IMR-90 (cell line): ENCODE results near the gene MICAL2. TPM values are rescaled to one million over a fixed set of nuclear protein-coding genes. Genes with fewer than 3 reads are reported as not detected.
A peak's percentile ranks its signal among the peaks of the same experiment; 100 is the strongest.

Experiments
- ATAC-seq: fragments of 200-7000 bp; cut with Tn5 transposase; 2 replicates; pipeline ENCODE4 v1.9.1; 2020; ENCODE audit warnings: low read depth, mild to moderate bottlenecking, moderate library complexity
- BruUV-seq: library from RNA; stranded (reverse); fragments of 400-500 nt; replicated peaks from 2 replicates; lab custom pipeline; 2021; lab: Mats Ljungman, UMichigan
- CTCF ChIA-PET: fragments of 300-600 bp; formaldehyde crosslinking; extraction: SDS; loops from one replicate; lab custom pipeline; 2021; ENCODE audit warnings: antibody characterized with exemption; lab: Yijun Ruan, JAX
- POLR2A ChIA-PET: fragments of 300-600 bp; sonication (Branson Sonifier 250); formaldehyde crosslinking; loops from one replicate; lab custom pipeline; 2022; ENCODE audit warnings: antibody characterized with exemption; ENCODE audit not compliant: unreplicated experiment; lab: Charles Lee
- DNase-seq: peaks from one replicate; pipeline ENCODE4 v3.0.0; 2013
- H2AFZ ChIP-seq: replicated peaks from 2 replicates; pipeline ENCODE3; 2013; ENCODE audit warnings: low read length, mild to moderate bottlenecking; ENCODE audit not compliant: poor library complexity
- H2AK5ac ChIP-seq: 2 replicates; pipeline ENCODE4 v1.6.1; 2013; ENCODE audit warnings: low read depth, low read length, inconsistent platforms
- H2AK9ac ChIP-seq: replicated peaks from 2 replicates; pipeline ENCODE3; 2013; ENCODE audit warnings: mild to moderate bottlenecking, low read depth, low read length, moderate library complexity; ENCODE audit not compliant: poor library complexity
- H2BK120ac ChIP-seq: 2 replicates; pipeline ENCODE4 v1.6.1; 2013; ENCODE audit warnings: low read depth, low read length, inconsistent platforms
- H2BK15ac ChIP-seq: 3 replicates; pipeline ENCODE4 v1.6.1; 2013; ENCODE audit warnings: low read depth, low read length, inconsistent platforms
- H2BK20ac ChIP-seq: 2 replicates; pipeline ENCODE4 v1.6.1; 2013; ENCODE audit warnings: low read depth, mild to moderate bottlenecking, inconsistent platforms, low read length, moderate library complexity
- H2BK5ac ChIP-seq: 2 replicates; pipeline ENCODE4 v1.6.1; 2013; ENCODE audit warnings: mild to moderate bottlenecking, low read depth, low read length, inconsistent platforms; ENCODE audit not compliant: poor library complexity, severe bottlenecking
- H3K14ac ChIP-seq: replicated peaks from 2 replicates; pipeline ENCODE4 v1.6.1; 2013; ENCODE audit warnings: low read depth, low read length, inconsistent platforms
- H3K18ac ChIP-seq: 2 replicates; pipeline ENCODE4 v1.6.1; 2013; ENCODE audit warnings: low read depth, low read length, control low read depth
- H3K23ac ChIP-seq: 2 replicates; pipeline ENCODE4 v1.6.1; 2013; ENCODE audit warnings: low read depth, low read length, inconsistent platforms
- H3K27ac ChIP-seq: 2 replicates; pipeline ENCODE4 v1.5.1; 2013; ENCODE audit warnings: mild to moderate bottlenecking, control low read depth, low read length; ENCODE audit not compliant: insufficient read depth
- H3K27me3 ChIP-seq: 2 replicates; pipeline ENCODE4 v1.6.1; 2013; ENCODE audit warnings: low read length; ENCODE audit not compliant: control insufficient read depth, insufficient read depth
- H3K36me3 ChIP-seq: 2 replicates; pipeline ENCODE4 v1.6.1; 2013; ENCODE audit warnings: low read length, mixed read lengths; ENCODE audit not compliant: control insufficient read depth, insufficient read depth
- H3K4ac ChIP-seq: 2 replicates; pipeline ENCODE4 v1.6.1; 2013; ENCODE audit warnings: low read depth, low read length, inconsistent platforms
- H3K4me1 ChIP-seq: 2 replicates; pipeline ENCODE4 v1.6.1; 2013; ENCODE audit warnings: low read length, mixed read lengths; ENCODE audit not compliant: control insufficient read depth, insufficient read depth
- H3K4me2 ChIP-seq: 2 replicates; pipeline ENCODE4 v1.6.1; 2013; ENCODE audit warnings: low read depth, mild to moderate bottlenecking, control low read depth, low read length, moderate library complexity
- H3K4me3 ChIP-seq: 2 replicates; pipeline ENCODE4 v1.5.1; 2013; ENCODE audit warnings: low read depth, mild to moderate bottlenecking, control low read depth, low read length, moderate library complexity; ENCODE audit not compliant: insufficient read depth
- H3K56ac ChIP-seq: 2 replicates; pipeline ENCODE4 v1.6.1; 2013; ENCODE audit warnings: low read length, inconsistent platforms; ENCODE audit not compliant: insufficient read depth; ENCODE audit errors: extremely low read depth
- H3K79me1 ChIP-seq, 2 experiments: 2 replicates each; pipeline ENCODE4 v1.6.1; 2013; ENCODE audit warnings: low read length in 2 of 2, inconsistent platforms in 1 of 2, low read depth in 1 of 2
- H3K9ac ChIP-seq: 2 replicates; pipeline ENCODE4 v1.6.1; 2013; ENCODE audit warnings: low read depth, low read length, control low read depth
- H3K9me1 ChIP-seq: 2 replicates; pipeline ENCODE4 v1.6.1; 2013; ENCODE audit warnings: low read length, inconsistent platforms; ENCODE audit not compliant: insufficient read depth
- H3K9me3 ChIP-seq: 2 replicates; pipeline ENCODE4 v1.6.1; 2013; ENCODE audit warnings: low read length; ENCODE audit not compliant: control insufficient read depth, insufficient read depth
- H4K20me1 ChIP-seq: 2 replicates; pipeline ENCODE4 v1.6.1; 2013; ENCODE audit warnings: low read length, inconsistent platforms; ENCODE audit not compliant: insufficient read depth
- H4K5ac ChIP-seq: 2 replicates; pipeline ENCODE4 v1.6.1; 2013; ENCODE audit warnings: mild to moderate bottlenecking, low read depth, low read length, control low read depth
- H4K8ac ChIP-seq, 2 experiments: 2 replicates each; pipeline ENCODE4 v1.6.1; 2013; ENCODE audit warnings: low read depth in 2 of 2, low read length in 2 of 2, control low read depth in 1 of 2, inconsistent platforms in 1 of 2
- H4K91ac ChIP-seq: 2 replicates; pipeline ENCODE4 v1.6.1; 2013; ENCODE audit warnings: low read depth, low read length, inconsistent platforms; ENCODE audit not compliant: insufficient read depth
- FOS ChIP-seq: fragments of 150-350 bp; IDR thresholded peaks from 2 replicates; pipeline ENCODE4 v1.6.1; 2016; ENCODE audit warnings: low read depth, low read length
- MAFK ChIP-seq: IDR thresholded peaks from 2 replicates; pipeline ENCODE4 v1.6.1; 2012; ENCODE audit warnings: low read depth, low read length, improper control_type of control experiment
- NFE2L2 ChIP-seq: fragments of 150-350 bp; IDR thresholded peaks from 2 replicates; pipeline ENCODE4 v1.6.1; 2016; ENCODE audit warnings: low read depth, mild to moderate bottlenecking, low read length
- RAD21 ChIP-seq: IDR thresholded peaks from 2 replicates; pipeline ENCODE4 v1.6.1; 2012; ENCODE audit warnings: low read length, improper control_type of control experiment
- RFX5 ChIP-seq: IDR thresholded peaks from 2 replicates; pipeline ENCODE4 v1.8.0; 2012; ENCODE audit warnings: low read depth, mild to moderate bottlenecking, low read length, moderate library complexity
- whole genome bisulfite sequencing, 2 experiments: methylation state at CpG; one replicate each; pipeline versions ENCODE4 v1.1.5 to v1.1.7; 2013; ENCODE audit warnings: missing lambda C conversion rate in 2 of 2; ENCODE audit not compliant: insufficient read length in 1 of 2; ENCODE audit errors: extremely low coverage in 2 of 2; 5-methylcytosine and 5-hydroxymethylcytosine counted together
- dilution Hi-C: fragments of 300-500 bp; cut with HindIII; formaldehyde crosslinking; loops from one replicate; pipeline ENCODE4 v1.14.3; 2018; ENCODE audit warnings: low sequenced_read_pairs; ENCODE audit not compliant: unreplicated experiment
- in situ Hi-C: fragments of 300-500 bp; cut with MboI; formaldehyde crosslinking; loops from 3 replicates; pipeline ENCODE4 v1.14.3; 2019; ENCODE audit warnings: low sequenced_read_pairs, inconsistent platforms, mixed read lengths
- intact Hi-C: fragments of 100-400 bp; cut with micrococcal nuclease; formaldehyde crosslinking; loops from 2 replicates; pipeline ENCODE4 v1.10.0; 2022
- polyA plus RNA-seq, 3 experiments: library from polyadenylated mRNA; depleted of rRNA; stranded (reverse); fragments of >200 nt; gene quantifications; 2 replicates each; pipeline ENCODE4 v1.2.3, GENCODE V29; 2012; ENCODE audit warnings: low replicate concordance in 1 of 3
- total RNA-seq: library from RNA; depleted of rRNA; stranded (reverse); fragments of >200 nt; gene quantifications from 2 replicates; pipeline ENCODE4 v1.2.3, GENCODE V29; 2012

MICAL2 gene
- total and polyA plus RNA-seq, 2 of the 4 experiments (the other 2 are of a cell fraction) = 170 to 336 TPM

DNA sequence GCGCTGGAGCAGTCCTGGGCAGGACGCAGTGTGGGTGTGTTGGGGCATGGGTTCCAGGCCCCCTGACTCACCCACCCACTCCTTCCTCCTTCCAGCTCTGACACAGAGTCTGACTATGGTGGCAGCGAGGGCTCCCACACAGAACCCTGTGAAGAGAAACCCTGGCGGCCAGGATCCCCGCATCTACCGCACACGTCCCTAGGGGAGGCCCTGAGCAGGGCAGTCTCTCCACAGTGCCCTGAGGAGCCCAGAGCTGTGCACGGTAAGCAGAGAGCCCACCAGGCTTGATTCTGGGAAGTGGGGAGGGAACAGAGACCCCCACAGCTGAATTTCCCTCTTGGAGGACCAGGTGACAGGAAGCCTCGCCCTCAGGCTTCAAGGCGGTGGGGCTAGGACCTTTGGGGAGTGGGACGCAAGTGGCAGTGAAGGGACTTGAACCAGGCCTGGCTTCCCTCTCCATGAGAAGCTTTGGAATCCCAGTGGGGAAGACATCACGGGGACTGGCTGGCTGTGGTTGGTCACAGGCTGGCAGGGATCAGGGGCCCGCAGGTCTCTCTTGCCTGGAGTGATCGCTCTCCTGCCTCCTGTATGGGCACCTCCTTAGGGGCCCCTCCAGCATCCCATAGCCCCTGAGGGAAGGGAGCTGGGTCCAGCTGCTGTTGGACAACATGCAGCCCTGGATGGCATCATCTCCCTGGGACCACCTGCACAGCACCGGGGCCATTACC, 170.6 kb downstream of the MICAL2 start:
- no peak for TF ChIP-seq MAFK
- TF ChIP-seq RAD21 = no peak
- peak; percentile 71 for TF ChIP-seq FOS
- no peak for TF ChIP-seq NFE2L2
- no peak for TF ChIP-seq RFX5
- H3K27ac ChIP-seq = peak overlapping the region; percentile 9; the same call in 1 of the 2 replicates
- H3K27me3 ChIP-seq = no peaks in the 10 kb centered on the region
- peak overlapping the region; percentile 81 for H4K91ac ChIP-seq
- dilution Hi-C loops = no loop called here
- H4K8ac ChIP-seq = peak overlapping the region in 1 of 2 experiments; percentile 84; a peak in 2 of 4 replicates
- H2AFZ ChIP-seq = peak overlapping the region; percentile 33
- 80% methylated on average over 2 of the region's 15 CpGs; no CpG with 5 or more reads in 1 of the 2 experiments for WGBS, 2 experiments
- no peak overlapping the region for H3K4me3 ChIP-seq
- H3K18ac ChIP-seq = no peak overlapping the region
- H3K14ac ChIP-seq = peak overlapping the region; percentile 62; the same call in 1 of the 2 replicates
- ChIA-PET CTCF (interaction anchor here (0.6 to 3.3 kb wide), 9 partner anchors 44 to 282 kb away, joined by 3 to 17 read pairs (median 5); no protein-coding TSS in a partner anchor), POLR2A (interaction anchor here (1.1 kb wide), 1 partner anchor 194 kb away, joined by 6 read pairs; no protein-coding TSS in a partner anchor)
- H3K23ac ChIP-seq = peak overlapping the region; percentile 26; the same call in 1 of the 2 replicates
- no peak overlapping the region for H3K4me2 ChIP-seq
- peak overlapping the region; percentile 91 for H2BK120ac ChIP-seq
- no peak for ATAC-seq
- peak overlapping the region; percentile 57; the same call in 1 of the 2 replicates for H3K56ac ChIP-seq
- in situ Hi-C loops = loop anchor here (5.0 to 25.0 kb wide), 3 partner anchors 234 to 1244 kb away; no protein-coding TSS in a partner anchor
- H3K9me1 ChIP-seq = peaks cover 27% of the 10 kb centered on the region
- no peaks in the 10 kb centered on the region for H3K9me3 ChIP-seq
- H2BK20ac ChIP-seq = peak overlapping the region; percentile 85
- peak; percentile 65 for DNase-seq
- intact Hi-C loops = loop anchor here (1.0 to 5.0 kb wide), 7 partner anchors 44 to 434 kb away; partner anchors contain the start of gene MICAL2
- peak overlapping the region; percentile 29 for H2BK5ac ChIP-seq
- peak overlapping the region; percentile 18; the same call in 1 of the 2 replicates for H4K5ac ChIP-seq
- H3K79me1 ChIP-seq = peaks cover 19 to 34% of the 10 kb centered on the region in 2 experiments
- H2AK5ac ChIP-seq = peak overlapping the region; percentile 96
- no peaks in the 10 kb centered on the region for H4K20me1 ChIP-seq
- no peak overlapping the region for H2AK9ac ChIP-seq
- no peak overlapping the region for H3K9ac ChIP-seq
- H3K4ac ChIP-seq = peak overlapping the region; percentile 87
- peak overlapping the region; percentile 86; the same call in 2 of the 3 replicates for H2BK15ac ChIP-seq
- H3K36me3 ChIP-seq = no peaks in the 10 kb centered on the region
- BruUV-seq = no TSS peak
- H3K4me1 ChIP-seq = peaks cover 19% of the 10 kb centered on the region
